SK-N-SH treated with all-trans-retinoic acid at 6 μM for 48 hours (cell line): ENCODE data around the gene STX12.
"Not testable (repeated sequence)": the region's sequence is repeated elsewhere in the genome, so short reads cannot be mapped to it uniquely, and the experiment has no call there.

Source experiments
- ATAC-seq: fragments of 200-7000 bp; cut with Tn5 transposase; 3 replicates; pipeline ENCODE4 v1.9.1; 2020; ENCODE audit warnings: mild to moderate bottlenecking, moderate library complexity
- ARNTL ChIP-seq: fragments of 450-650 bp; formaldehyde crosslinking; IDR thresholded peaks from 2 replicates; pipeline ENCODE4 v1.5.0; 2020; ENCODE audit warnings: low read depth, mild to moderate bottlenecking, moderate library complexity, borderline replicate concordance
- BACH2 ChIP-seq: fragments of 250-450 bp; sonication (Bioruptor Pico); IDR thresholded peaks from 2 replicates; pipeline ENCODE4 v1.9.0; 2021; ENCODE audit warnings: mild to moderate bottlenecking, borderline replicate concordance
- CREB5 ChIP-seq: fragments of 250-450 bp; sonication (Bioruptor Pico); IDR thresholded peaks from 2 replicates; pipeline ENCODE4 v1.5.1; 2020; ENCODE audit warnings: low read depth, mild to moderate bottlenecking, moderate library complexity
- CSDC2 ChIP-seq: fragments of 250-450 bp; sonication (Bioruptor Pico); IDR thresholded peaks from 2 replicates; pipeline ENCODE4 v1.5.0; 2020; ENCODE audit warnings: mild to moderate bottlenecking, moderate library complexity
- CSRNP3 ChIP-seq: fragments of 250-450 bp; sonication (Bioruptor Pico); IDR thresholded peaks from 2 replicates; pipeline ENCODE4 v1.5.1; 2021; ENCODE audit warnings: mild to moderate bottlenecking, moderate library complexity
- ESRRG ChIP-seq: fragments of 250-450 bp; sonication (Bioruptor Pico); IDR thresholded peaks from 2 replicates; pipeline ENCODE4 v1.6.1; 2021; ENCODE audit warnings: mild to moderate bottlenecking
- GLIS3 ChIP-seq: fragments of 250-450 bp; sonication (Bioruptor Pico); IDR thresholded peaks from 2 replicates; pipeline ENCODE4 v1.5.0; 2020; ENCODE audit warnings: mild to moderate bottlenecking, moderate library complexity
- ISL1 ChIP-seq: fragments of 250-450 bp; sonication (Bioruptor Pico); IDR thresholded peaks from 2 replicates; pipeline ENCODE4 v2.1.2; 2022; ENCODE audit warnings: mild to moderate bottlenecking, moderate library complexity
- OSR1 ChIP-seq: fragments of 250-450 bp; sonication (Bioruptor Pico); IDR thresholded peaks from 2 replicates; pipeline ENCODE4 v1.8.0; 2022; ENCODE audit warnings: moderate library complexity, mild to moderate bottlenecking, inconsistent platforms
- PATZ1 ChIP-seq: fragments of 250-450 bp; sonication (Bioruptor Pico); IDR thresholded peaks from 2 replicates; pipeline ENCODE4 v1.8.0; 2020; ENCODE audit warnings: mild to moderate bottlenecking, moderate library complexity, borderline replicate concordance
- POU6F1 ChIP-seq: fragments of 250-450 bp; sonication (Bioruptor Pico); IDR thresholded peaks from 2 replicates; pipeline ENCODE4 v1.8.0; 2021; ENCODE audit warnings: low read depth, mild to moderate bottlenecking, moderate library complexity, borderline replicate concordance
- PPARA ChIP-seq: fragments of 250-450 bp; sonication (Bioruptor Pico); IDR thresholded peaks from 2 replicates; pipeline ENCODE4 v1.5.0; 2020; ENCODE audit warnings: mild to moderate bottlenecking, borderline replicate concordance
- RARB ChIP-seq: fragments of 250-450 bp; sonication (Bioruptor Pico); IDR thresholded peaks from 2 replicates; pipeline ENCODE4 v1.8.0; 2021; ENCODE audit warnings: mild to moderate bottlenecking, moderate library complexity
- SNAI2 ChIP-seq: fragments of 250-450 bp; sonication (Bioruptor Pico); IDR thresholded peaks from 2 replicates; pipeline ENCODE4 v1.5.0; 2020; ENCODE audit warnings: mild to moderate bottlenecking, moderate library complexity
- TCF4 ChIP-seq: fragments of 250-450 bp; sonication (Bioruptor Pico); IDR thresholded peaks from 2 replicates; pipeline ENCODE4 v1.8.0; 2021; ENCODE audit warnings: mild to moderate bottlenecking, moderate library complexity, borderline replicate concordance
- TOX ChIP-seq: fragments of 250-450 bp; sonication (Bioruptor Pico); IDR thresholded peaks from 2 replicates; pipeline ENCODE4 v1.8.0; 2021; ENCODE audit warnings: mild to moderate bottlenecking, moderate library complexity, borderline replicate concordance
- TSHZ2 ChIP-seq: fragments of 250-450 bp; sonication (Bioruptor Pico); IDR thresholded peaks from 2 replicates; pipeline ENCODE4 v1.5.0; 2020; ENCODE audit warnings: mild to moderate bottlenecking, moderate library complexity
- ZFP3 ChIP-seq: fragments of 250-450 bp; sonication (Bioruptor Pico); IDR thresholded peaks from 2 replicates; pipeline ENCODE4 v1.5.0; 2020; ENCODE audit warnings: mild to moderate bottlenecking, moderate library complexity
- ZFP30 ChIP-seq: fragments of 450-650 bp; formaldehyde crosslinking; IDR thresholded peaks from 2 replicates; pipeline ENCODE4 v1.5.0; 2022; ENCODE audit warnings: mild to moderate bottlenecking, moderate library complexity
- ZNF565 ChIP-seq: fragments of 450-650 bp; formaldehyde crosslinking; conservative IDR thresholded peaks from 2 replicates; pipeline ENCODE4 v1.5.0; 2020; ENCODE audit warnings: low read depth, mild to moderate bottlenecking, moderate library complexity
- ZNF70 ChIP-seq: fragments of 450-650 bp; formaldehyde crosslinking; IDR thresholded peaks from 2 replicates; pipeline ENCODE4 v1.5.0; 2020; ENCODE audit warnings: mild to moderate bottlenecking, moderate library complexity
- ZNF8 ChIP-seq: fragments of 450-650 bp; formaldehyde crosslinking; IDR thresholded peaks from 2 replicates; pipeline ENCODE4 v1.5.0; 2020; ENCODE audit warnings: mild to moderate bottlenecking, moderate library complexity

STX12 gene

GRCh38 chr1:27774654-27775053 lies 1.6 kb downstream of the STX12 start (continued):
- no peak for TF ChIP-seq POU6F1 (CRISPR knock-in tag)
- TF ChIP-seq GLIS3 (CRISPR knock-in tag): no peak
- no peak for TF ChIP-seq PPARA (CRISPR knock-in tag)
- no peak for TF ChIP-seq RARB (CRISPR knock-in tag)
- no peak for TF ChIP-seq PATZ1 (CRISPR knock-in tag)
- no peak for TF ChIP-seq ZNF8 (CRISPR knock-in tag)
- TF ChIP-seq BACH2 (CRISPR knock-in tag): no peak
- TF ChIP-seq TOX (CRISPR knock-in tag): no peak
- no peak for TF ChIP-seq ESRRG (CRISPR knock-in tag)
- TF ChIP-seq, all 23 proteins: peak for 0

- ATAC-seq: not testable (repeated sequence)
Observed at GRCh38 chr1:27775336-27775735, 2.3 kb downstream of the STX12 start.

- not testable (repeated sequence) for ATAC-seq
Observed at GRCh38 chr1:27776276-27776675, 3.3 kb downstream of the STX12 start.

GRCh38 chr1:27778056-27778455 lies 5.0 kb downstream of the STX12 start:
- no peak for ATAC-seq
- no peak for TF ChIP-seq ZNF565 (CRISPR knock-in tag)
- no peak for TF ChIP-seq TSHZ2 (CRISPR knock-in tag)
- TF ChIP-seq ZNF70: no peak
- TF ChIP-seq ISL1 (CRISPR knock-in tag): no peak
- no peak for TF ChIP-seq ZNF8 (CRISPR knock-in tag)
- TF ChIP-seq OSR1: no peak
- no peak for TF ChIP-seq CSDC2

GRCh38 chr1:27779122-27779521 lies 6.1 kb downstream of the STX12 start:
- ATAC-seq: no peak
- no peak for TF ChIP-seq SNAI2
- TF ChIP-seq TCF4: no peak
- no peak for TF ChIP-seq CSDC2
- TF ChIP-seq RARB (CRISPR knock-in tag): no peak
- no peak for TF ChIP-seq TSHZ2 (CRISPR knock-in tag)
- no peak for TF ChIP-seq ZFP3
- TF ChIP-seq CREB5 (CRISPR knock-in tag): no peak
- no peak for TF ChIP-seq ZNF8 (CRISPR knock-in tag)
- TF ChIP-seq ARNTL (CRISPR knock-in tag): no peak
- TF ChIP-seq OSR1: no peak
- no peak for TF ChIP-seq BACH2 (CRISPR knock-in tag)
- TF ChIP-seq ZFP30 (CRISPR knock-in tag): no peak
- TF ChIP-seq CSRNP3: no peak
- no peak for TF ChIP-seq POU6F1 (CRISPR knock-in tag)
- no peak for TF ChIP-seq ZNF565 (CRISPR knock-in tag)
